HepG2 (cell line): ENCODE results near the gene SNX6. TPM values are rescaled to one million over a fixed set of nuclear protein-coding genes. Genes with fewer than 3 reads are reported as not detected.

Experiments
- ATF5 ChIP-seq: sonication (generic); formaldehyde crosslinking; IDR thresholded peaks from 2 replicates; pipeline ENCODE4 v1.4.0; 2020; ENCODE audit warnings: mild to moderate bottlenecking, low read depth, missing genetic modification reagents
- CEBPG ChIP-seq: IDR thresholded peaks from 2 replicates; pipeline ENCODE4 v1.6.1; 2016
- GPN1 ChIP-seq: sonication (generic); formaldehyde crosslinking; IDR thresholded peaks from 2 replicates; pipeline ENCODE4 v1.5.1; 2020; ENCODE audit warnings: missing genetic modification reagents, borderline replicate concordance
- HNRNPK ChIP-seq: fragments of 200-400 bp; formaldehyde crosslinking; IDR thresholded peaks from 2 replicates; pipeline ENCODE4 v1.6.1; 2018; ENCODE audit warnings: low read length, low read depth, moderate library complexity, mild to moderate bottlenecking; ENCODE audit not compliant: poor library complexity, severe bottlenecking
- KAT8 ChIP-seq: IDR thresholded peaks from 2 replicates; pipeline ENCODE4 v1.6.1; 2016; ENCODE audit warnings: missing genetic modification reagents, missing compliant biosample characterization
- KDM6A ChIP-seq: IDR thresholded peaks from 2 replicates; pipeline ENCODE4 v1.6.1; 2016; ENCODE audit warnings: low read depth
- NRL ChIP-seq: sonication (generic); formaldehyde crosslinking; IDR thresholded peaks from 2 replicates; pipeline ENCODE4 v1.5.0; 2020; ENCODE audit warnings: missing genetic modification reagents, mild to moderate bottlenecking, moderate library complexity, borderline replicate concordance
- PCBP2 ChIP-seq: fragments of 200-400 bp; formaldehyde crosslinking; optimal IDR thresholded peaks from 2 replicates; pipeline ENCODE3; 2018; ENCODE audit warnings: low read length, low read depth; ENCODE audit not compliant: poor library complexity, severe bottlenecking
- SSRP1 ChIP-seq: IDR thresholded peaks from 2 replicates; pipeline ENCODE4 v1.6.1; 2016; ENCODE audit warnings: control low read depth
- TARDBP ChIP-seq: sonication (generic); formaldehyde crosslinking; IDR thresholded peaks from 2 replicates; pipeline ENCODE4 v1.8.0; 2022; ENCODE audit warnings: mild to moderate bottlenecking, missing genetic modification reagents
- TCF7 ChIP-seq: sonication (generic); IDR thresholded peaks from 2 replicates; pipeline ENCODE4 v1.6.1; 2016; ENCODE audit warnings: antibody characterized with exemption, low read depth
- ZBTB14 ChIP-seq: sonication (generic); formaldehyde crosslinking; IDR thresholded peaks from 2 replicates; pipeline ENCODE4 v1.4.0; 2020; ENCODE audit warnings: missing genetic modification reagents
- ZNF253 ChIP-seq: sonication (generic); formaldehyde crosslinking; IDR thresholded peaks from 2 replicates; pipeline ENCODE4 v1.8.0; 2022; ENCODE audit warnings: mild to moderate bottlenecking, missing genetic modification reagents, borderline replicate concordance
- ZNF431 ChIP-seq: sonication (generic); formaldehyde crosslinking; IDR thresholded peaks from 2 replicates; pipeline ENCODE4 v1.9.0; 2022; ENCODE audit warnings: missing genetic modification reagents, low read depth, mild to moderate bottlenecking, borderline replicate concordance
- ZNF468 ChIP-seq: sonication (generic); formaldehyde crosslinking; IDR thresholded peaks from 2 replicates; pipeline ENCODE4 v1.8.0; 2022; ENCODE audit warnings: mild to moderate bottlenecking, moderate library complexity, missing genetic modification reagents
- polyA plus RNA-seq, 8 experiments: library from polyadenylated mRNA; depleted of rRNA in 3 of 8; stranded (reverse) in 7 of 8; unstranded in 1 of 8; fragments of >200 nt; fragmentation: Illumina TruSeq in 4 of 8; extraction: Trizol in 4 of 8; gene quantifications; 2 replicates each; pipeline versions ENCODE4 v1.2.1 to v1.2.3, GENCODE V29; 2011 to 2016; ENCODE audit warnings: low read depth in 4 of 8, missing spikeins in 1 of 8, mixed read lengths in 1 of 8; ENCODE audit not compliant: insufficient read depth in 1 of 8
- total RNA-seq, 5 experiments: library from RNA; depleted of rRNA; stranded (reverse); fragments of >200 nt; fragmentation: Illumina TruSeq; extraction: Trizol; gene quantifications; 2 replicates each; pipeline ENCODE4 v1.2.3, GENCODE V29; 2016; ENCODE audit warnings: low read depth in 1 of 5
- TF ChIP-seq, protein P1 (sequence below): sonication (generic); formaldehyde crosslinking; IDR thresholded peaks from 2 replicates; pipeline ENCODE4 v1.5.1; 2020; ENCODE audit warnings: mild to moderate bottlenecking, missing genetic modification reagents, moderate library complexity
- TF ChIP-seq, protein P2 (sequence below): sonication (generic); formaldehyde crosslinking; IDR thresholded peaks from 2 replicates; pipeline ENCODE4 v1.4.0; 2020; ENCODE audit warnings: missing genetic modification reagents, mild to moderate bottlenecking, borderline replicate concordance
- TF ChIP-seq, protein P3 (sequence below): sonication (generic); formaldehyde crosslinking; IDR thresholded peaks from 2 replicates; pipeline ENCODE4 v1.8.0; 2022; ENCODE audit warnings: missing genetic modification reagents, mild to moderate bottlenecking, borderline replicate concordance

SNX6 gene
- total and polyA plus RNA-seq, 2 of the 13 experiments (the other 11 are each of a cell fraction or from before 2014, with no cell fraction given), result 92.3 to 169 TPM

- TF ChIP-seq, protein P1, sequence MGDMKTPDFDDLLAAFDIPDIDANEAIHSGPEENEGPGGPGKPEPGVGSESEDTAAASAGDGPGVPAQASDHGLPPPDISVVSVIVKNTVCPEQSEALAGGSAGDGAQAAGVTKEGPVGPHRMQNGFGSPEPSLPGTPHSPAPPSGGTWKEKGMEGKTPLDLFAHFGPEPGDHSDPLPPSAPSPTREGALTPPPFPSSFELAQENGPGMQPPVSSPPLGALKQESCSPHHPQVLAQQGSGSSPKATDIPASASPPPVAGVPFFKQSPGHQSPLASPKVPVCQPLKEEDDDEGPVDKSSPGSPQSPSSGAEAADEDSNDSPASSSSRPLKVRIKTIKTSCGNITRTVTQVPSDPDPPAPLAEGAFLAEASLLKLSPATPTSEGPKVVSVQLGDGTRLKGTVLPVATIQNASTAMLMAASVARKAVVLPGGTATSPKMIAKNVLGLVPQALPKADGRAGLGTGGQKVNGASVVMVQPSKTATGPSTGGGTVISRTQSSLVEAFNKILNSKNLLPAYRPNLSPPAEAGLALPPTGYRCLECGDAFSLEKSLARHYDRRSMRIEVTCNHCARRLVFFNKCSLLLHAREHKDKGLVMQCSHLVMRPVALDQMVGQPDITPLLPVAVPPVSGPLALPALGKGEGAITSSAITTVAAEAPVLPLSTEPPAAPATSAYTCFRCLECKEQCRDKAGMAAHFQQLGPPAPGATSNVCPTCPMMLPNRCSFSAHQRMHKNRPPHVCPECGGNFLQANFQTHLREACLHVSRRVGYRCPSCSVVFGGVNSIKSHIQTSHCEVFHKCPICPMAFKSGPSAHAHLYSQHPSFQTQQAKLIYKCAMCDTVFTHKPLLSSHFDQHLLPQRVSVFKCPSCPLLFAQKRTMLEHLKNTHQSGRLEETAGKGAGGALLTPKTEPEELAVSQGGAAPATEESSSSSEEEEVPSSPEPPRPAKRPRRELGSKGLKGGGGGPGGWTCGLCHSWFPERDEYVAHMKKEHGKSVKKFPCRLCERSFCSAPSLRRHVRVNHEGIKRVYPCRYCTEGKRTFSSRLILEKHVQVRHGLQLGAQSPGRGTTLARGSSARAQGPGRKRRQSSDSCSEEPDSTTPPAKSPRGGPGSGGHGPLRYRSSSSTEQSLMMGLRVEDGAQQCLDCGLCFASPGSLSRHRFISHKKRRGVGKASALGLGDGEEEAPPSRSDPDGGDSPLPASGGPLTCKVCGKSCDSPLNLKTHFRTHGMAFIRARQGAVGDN (CRISPR knock-in tag), result peak; percentile 92
- TF ChIP-seq TARDBP (CRISPR knock-in tag), result no peak; the same call in none of the 2 replicates
- TF ChIP-seq ZNF468, result 0 out of 2 replicates have a peak, but pooled peaks have one; percentile 33
- TF ChIP-seq TCF7, result no peak
- peak; percentile 85 for TF ChIP-seq ATF5 (CRISPR knock-in tag)
- TF ChIP-seq ZNF253 (CRISPR knock-in tag), result peak; percentile 88; the same call in 1 of the 2 replicates
- peak; percentile 61 for TF ChIP-seq ZBTB14 (CRISPR knock-in tag)
- TF ChIP-seq HNRNPK, result peak; percentile 82
- TF ChIP-seq, protein P2, sequence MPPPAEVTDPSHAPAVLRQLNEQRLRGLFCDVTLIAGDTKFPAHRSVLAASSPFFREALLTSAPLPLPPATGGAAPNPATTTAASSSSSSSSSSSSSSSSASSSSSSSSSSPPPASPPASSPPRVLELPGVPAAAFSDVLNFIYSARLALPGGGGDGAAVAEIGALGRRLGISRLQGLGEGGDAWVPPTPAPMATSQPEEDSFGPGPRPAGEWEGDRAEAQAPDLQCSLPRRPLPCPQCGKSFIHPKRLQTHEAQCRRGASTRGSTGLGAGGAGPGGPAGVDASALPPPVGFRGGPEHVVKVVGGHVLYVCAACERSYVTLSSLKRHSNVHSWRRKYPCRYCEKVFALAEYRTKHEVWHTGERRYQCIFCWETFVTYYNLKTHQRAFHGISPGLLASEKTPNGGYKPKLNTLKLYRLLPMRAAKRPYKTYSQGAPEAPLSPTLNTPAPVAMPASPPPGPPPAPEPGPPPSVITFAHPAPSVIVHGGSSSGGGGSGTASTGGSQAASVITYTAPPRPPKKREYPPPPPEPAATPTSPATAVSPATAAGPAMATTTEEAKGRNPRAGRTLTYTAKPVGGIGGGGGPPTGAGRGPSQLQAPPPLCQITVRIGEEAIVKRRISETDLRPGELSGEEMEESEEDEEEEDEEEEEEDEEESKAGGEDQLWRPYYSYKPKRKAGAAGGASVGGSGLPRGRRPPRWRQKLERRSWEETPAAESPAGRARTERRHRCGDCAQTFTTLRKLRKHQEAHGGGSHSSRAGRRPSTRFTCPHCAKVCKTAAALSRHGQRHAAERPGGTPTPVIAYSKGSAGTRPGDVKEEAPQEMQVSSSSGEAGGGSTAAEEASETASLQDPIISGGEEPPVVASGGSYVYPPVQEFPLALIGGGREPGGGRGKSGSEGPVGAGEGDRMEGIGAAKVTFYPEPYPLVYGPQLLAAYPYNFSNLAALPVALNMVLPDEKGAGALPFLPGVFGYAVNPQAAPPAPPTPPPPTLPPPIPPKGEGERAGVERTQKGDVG, result no peak
- no peak for TF ChIP-seq SSRP1 (CRISPR knock-in tag)
- peak; percentile 76 for TF ChIP-seq KAT8 (CRISPR knock-in tag)
- TF ChIP-seq GPN1 (CRISPR knock-in tag), result no peak
- no peak for TF ChIP-seq ZNF431
- TF ChIP-seq PCBP2, result no peak
- peak; percentile 97; the same call in 1 of the 2 replicates for TF ChIP-seq NRL
- TF ChIP-seq, protein P3, sequence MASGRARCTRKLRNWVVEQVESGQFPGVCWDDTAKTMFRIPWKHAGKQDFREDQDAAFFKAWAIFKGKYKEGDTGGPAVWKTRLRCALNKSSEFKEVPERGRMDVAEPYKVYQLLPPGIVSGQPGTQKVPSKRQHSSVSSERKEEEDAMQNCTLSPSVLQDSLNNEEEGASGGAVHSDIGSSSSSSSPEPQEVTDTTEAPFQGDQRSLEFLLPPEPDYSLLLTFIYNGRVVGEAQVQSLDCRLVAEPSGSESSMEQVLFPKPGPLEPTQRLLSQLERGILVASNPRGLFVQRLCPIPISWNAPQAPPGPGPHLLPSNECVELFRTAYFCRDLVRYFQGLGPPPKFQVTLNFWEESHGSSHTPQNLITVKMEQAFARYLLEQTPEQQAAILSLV, result peak; percentile 90; the same call in 1 of the 2 replicates
- TF ChIP-seq CEBPG (CRISPR knock-in tag), result no peak; the same call in 1 of the 2 replicates
- TF ChIP-seq KDM6A, result no peak
These were observed at the start of gene SNX6 (continued) for GRCh38 chr14:34629657-34630529.
